GM19438 (cell line): ENCODE measurements around the gene HOXC4.
A peak's percentile ranks its signal among the peaks of the same experiment; 100 is the strongest.

Experiments used
- ATAC-seq: cut with Tn5 transposase; IDR thresholded peaks from one replicate; pipeline ENCODE4 v1.9.1; 2021; ENCODE audit warnings: low read depth; ENCODE audit not compliant: unreplicated experiment

HOXC4 gene

DNA sequence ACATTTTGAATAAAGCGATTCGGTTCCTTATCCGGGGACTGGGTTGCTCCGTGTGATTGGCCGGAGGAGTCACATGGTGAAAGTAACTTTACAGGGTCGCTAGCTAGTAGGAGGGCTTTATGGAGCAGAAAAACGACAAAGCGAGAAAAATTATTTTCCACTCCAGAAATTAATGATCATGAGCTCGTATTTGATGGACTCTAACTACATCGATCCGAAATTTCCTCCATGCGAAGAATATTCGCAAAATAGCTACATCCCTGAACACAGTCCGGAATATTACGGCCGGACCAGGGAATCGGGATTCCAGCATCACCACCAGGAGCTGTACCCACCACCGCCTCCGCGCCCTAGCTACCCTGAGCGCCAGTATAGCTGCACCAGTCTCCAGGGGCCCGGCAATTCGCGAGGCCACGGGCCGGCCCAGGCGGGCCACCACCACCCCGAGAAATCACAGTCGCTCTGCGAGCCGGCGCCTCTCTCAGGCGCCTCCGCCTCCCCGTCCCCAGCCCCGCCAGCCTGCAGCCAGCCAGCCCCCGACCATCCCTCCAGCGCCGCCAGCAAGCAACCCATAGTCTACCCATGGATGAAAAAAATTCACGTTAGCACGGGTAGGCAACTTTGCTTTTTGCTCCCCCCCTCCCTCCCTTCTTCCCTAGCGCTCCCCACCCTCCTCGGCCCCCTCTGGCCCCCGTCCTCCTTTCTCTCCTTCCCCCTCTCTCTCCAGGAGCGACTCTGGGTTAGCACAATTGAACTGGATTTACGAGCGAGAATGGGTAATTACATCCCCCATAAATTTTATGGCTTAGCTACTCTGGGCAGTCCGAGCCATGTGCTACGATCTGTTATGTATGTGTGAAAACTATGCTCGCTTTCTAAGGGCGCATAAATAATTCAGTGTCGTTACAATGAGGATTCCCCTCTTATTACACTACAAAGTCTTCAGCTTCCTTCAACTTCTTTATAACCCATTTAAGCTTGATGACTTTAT is at the start of gene HOXC4:
TSS of gene HOXC4 (plus strand) at position 85 of the 991 bp plus-strand sequence. CDS start at position 173, 88 bp downstream.
- ATAC-seq = peak; percentile 33

DNA sequence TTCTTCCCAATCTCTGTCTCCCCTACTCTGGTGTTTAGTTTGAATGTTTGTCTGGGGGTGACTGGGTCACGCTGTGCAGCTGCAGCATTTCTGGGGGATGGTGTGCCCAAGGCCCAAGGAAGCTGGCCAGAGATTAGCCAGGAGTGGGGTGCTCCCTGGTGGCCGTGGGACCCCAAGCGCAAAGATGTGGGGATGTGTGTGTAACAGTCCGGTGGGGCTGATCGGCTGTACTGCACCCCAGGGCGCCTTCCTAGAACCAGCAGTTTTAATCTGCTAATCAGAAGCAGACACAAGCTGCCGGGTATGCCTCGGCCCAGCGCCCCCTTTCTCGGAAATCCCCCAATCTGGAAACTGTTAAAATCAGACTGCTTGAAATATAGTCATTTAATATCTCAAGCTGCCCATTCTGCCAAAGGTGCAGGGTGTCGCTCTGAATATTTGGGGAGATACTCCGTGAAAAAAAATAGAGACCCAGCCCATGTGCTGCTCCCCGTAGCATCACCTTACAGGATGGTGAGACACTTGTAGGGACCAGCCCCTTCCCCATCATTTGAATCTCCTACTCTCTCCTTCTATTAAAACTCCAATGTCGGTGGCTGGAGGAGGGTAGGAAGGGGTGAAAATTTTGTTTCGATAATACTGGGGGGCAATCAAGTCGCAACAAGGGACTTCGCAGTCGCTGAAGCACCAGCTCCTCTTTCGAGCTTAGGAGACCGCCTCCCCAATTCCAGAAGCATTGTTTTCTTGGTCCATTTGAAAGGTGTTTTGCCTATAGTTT is 49.4 kb upstream of the HOXC4 start:
- no peak for ATAC-seq

DNA sequence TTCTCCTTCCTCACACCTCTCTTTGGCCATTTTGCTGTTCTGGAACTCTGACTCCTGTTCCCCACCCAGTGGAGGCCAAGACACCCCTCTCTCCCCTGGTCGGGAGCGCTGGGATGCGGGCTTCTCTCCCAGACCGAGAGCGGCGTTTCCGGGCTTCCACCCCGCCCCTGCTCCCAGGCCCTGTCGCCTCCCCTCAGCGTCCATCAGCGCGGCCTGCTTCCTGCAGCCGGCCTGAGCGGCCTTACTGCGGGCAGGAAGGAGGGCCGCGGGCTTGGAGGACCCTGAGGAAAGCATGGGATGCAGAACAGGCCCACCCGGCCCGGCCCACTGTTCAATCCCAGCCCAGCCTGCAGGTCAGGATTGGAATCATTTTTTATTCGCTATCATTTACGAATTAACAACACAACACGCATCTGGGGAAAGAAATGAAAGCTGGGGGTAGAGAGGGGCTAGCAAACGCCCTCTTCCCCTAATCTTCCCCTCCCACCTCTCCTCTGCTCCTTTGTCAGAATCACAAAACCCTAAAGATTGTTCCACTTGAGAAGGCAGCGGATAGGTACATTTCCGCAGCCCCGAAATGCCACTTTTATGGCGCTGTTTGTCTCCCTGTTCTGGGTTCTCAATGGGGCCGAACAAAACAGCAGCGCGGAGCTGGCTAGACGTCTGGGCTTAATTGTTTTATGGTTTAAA is 48.6 kb upstream of the HOXC4 start:
- ATAC-seq = no peak

DNA sequence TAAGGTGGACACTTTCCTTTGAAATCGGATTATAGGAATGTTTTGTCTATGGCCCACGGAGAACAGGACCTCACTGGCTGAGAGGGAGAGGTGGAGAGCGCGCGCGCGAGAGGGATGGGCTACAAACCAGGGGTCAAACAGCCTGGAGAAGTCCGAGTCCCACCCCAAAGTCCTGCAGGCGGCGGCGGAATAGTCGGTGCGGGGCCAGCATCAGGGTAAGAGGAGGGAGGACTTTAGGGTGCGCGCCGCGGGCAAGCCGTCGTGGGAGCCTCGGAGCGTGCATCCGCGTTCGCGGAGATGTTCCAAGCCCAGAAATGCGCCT is 48.1 kb upstream of the HOXC4 start:
- ATAC-seq = no peak

DNA sequence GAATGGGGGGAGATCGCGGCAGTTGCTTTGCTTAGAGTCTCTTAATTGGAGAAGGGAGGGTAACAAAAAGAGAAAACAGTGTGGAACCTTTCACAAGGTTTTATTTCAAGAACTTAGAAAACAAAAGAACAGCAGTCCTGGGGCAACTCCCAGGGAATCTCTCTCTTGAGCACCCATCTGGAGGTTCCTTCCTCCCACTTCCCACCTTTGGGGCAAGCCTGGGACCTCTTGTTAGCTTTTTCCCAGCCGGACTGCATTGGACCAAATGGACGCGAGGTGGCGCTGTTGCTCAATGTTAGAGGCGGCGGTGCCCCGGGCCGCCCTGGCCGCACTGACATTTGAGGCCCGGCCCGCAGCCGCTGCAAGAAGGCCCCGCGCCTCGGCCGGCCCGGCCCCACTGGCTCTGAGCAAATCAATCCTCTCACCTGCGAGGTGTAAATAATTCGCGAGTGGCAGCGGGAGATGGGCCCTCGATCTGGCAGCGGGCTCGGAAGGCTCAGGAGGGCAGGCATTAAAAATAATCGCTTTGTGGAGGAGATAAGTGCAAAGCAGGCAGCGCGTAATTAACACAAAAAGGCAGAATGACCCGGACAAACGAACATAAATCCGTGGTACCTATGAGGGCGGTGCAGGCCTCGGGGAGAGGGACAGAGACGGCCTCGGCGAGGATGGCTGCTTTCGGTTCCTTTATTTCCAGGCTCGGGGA is 47.6 kb upstream of the HOXC4 start:
- no peak for ATAC-seq

DNA sequence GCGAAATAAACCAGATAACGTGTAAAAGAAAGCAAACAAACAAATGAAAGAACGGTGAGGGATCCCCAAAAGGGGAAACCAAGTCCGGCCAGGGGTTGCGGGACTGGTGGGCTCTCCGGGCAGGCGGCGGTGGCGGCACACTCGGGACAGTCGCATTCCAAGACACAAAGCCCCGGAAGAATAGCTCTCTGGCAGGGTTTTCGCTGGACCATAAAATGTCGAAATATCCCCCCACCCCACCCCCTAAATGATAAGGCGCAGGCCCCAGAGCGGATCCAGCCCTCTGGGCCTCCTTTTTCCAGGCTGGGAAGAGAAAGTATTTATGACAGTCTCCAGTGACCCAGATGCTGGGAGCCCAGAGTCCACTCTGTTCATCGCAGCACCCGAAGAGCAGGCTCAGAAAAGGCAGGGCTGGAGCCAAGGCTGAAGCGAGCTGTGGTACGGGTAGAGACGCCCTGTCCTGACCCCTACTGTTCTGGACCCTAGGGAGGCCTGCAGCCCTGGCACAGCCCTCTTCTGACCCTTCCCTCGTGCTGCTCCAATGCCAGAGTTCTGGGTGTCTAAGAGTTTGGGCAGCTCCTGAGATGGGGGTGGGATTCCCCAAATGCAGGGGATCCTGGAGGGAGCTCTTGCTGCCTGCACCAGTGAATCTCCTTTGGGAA is 46.9 kb upstream of the HOXC4 start:
- ATAC-seq = no peak

DNA sequence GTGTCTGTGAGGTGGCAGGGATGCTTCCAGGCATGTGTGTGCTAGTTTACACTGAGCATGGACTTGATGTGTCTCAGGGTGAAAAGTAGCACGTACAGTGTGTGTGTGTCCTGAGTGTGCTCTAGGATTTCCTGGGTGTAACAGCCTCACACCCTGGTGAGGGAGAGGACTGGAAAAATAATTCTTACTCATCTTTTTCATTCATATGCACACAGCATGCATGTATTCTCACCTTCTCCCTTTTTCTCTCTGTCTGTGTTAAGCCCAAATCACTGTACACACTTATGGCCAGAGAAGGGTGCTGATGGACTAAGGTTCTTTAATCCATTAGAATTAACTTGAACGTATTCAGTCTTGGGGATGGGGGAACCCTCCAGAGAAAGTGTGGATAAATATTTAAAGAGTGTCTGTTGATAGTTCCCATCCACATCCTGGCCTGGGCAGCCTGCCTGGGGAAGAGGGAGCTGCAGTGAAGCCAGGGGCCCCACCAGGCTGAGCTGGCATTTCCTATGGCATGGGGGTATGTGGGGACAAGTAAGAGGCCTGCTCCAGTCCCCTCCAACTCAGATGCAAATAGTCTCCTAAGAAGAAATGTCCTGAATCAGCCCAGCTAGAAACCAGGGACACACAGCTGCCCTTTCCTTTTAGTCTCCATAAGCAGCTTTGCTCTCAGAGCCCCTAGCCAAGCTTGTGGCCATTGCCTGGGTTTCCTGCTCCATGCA is 45.9 kb upstream of the HOXC4 start:
- ATAC-seq = no peak

DNA sequence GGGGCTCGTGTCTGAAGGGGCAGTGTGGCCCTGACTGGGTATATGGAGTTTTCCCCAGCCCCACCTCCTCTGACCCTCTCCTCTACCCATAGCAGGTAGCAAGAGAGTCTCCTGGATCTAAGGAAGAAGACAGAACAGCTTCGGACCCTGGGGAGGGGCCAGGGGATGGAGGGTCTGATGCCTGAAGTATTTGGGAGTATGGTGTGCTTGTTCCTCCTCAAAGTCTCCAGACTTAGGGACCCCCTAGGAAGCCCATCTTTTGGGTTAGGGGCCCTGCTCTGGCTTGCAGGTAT is 45.4 kb upstream of the HOXC4 start:
- no peak for ATAC-seq

DNA sequence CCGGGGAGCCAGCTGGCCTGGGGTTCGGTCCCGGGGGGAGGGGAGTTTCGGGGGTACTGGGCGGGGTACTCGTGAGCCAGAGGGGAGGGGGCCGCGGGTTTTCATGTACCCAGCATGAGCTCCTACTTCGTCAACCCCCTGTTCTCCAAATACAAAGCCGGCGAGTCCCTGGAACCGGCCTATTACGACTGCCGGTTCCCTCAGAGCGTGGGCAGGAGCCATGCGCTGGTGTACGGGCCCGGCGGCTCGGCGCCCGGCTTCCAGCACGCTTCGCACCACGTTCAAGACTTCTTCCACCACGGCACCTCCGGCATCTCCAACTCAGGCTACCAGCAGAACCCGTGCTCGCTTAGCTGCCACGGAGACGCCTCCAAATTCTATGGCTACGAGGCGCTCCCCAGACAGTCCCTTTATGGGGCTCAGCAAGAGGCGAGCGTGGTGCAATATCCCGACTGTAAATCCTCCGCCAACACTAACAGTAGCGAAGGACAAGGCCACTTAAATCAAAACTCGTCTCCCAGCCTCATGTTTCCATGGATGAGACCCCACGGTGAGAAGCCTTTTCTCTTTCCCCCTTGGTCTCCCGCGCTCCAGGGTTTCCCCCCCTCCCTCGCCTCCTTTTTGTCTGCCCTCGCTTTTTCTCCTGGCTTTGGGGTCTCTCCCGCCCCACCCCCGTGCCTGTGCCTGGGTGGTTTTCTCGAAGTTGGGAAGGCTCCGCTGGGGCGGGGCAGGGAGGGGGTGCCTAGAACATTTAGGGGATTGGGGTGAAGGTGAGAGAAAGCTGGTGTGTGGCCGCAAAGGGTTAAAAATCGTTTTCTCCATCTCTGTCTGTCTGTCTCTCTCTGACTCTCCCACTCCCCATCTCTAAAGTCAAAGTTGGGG is 44.2 kb upstream of the HOXC4 start:
- ATAC-seq = no peak

DNA sequence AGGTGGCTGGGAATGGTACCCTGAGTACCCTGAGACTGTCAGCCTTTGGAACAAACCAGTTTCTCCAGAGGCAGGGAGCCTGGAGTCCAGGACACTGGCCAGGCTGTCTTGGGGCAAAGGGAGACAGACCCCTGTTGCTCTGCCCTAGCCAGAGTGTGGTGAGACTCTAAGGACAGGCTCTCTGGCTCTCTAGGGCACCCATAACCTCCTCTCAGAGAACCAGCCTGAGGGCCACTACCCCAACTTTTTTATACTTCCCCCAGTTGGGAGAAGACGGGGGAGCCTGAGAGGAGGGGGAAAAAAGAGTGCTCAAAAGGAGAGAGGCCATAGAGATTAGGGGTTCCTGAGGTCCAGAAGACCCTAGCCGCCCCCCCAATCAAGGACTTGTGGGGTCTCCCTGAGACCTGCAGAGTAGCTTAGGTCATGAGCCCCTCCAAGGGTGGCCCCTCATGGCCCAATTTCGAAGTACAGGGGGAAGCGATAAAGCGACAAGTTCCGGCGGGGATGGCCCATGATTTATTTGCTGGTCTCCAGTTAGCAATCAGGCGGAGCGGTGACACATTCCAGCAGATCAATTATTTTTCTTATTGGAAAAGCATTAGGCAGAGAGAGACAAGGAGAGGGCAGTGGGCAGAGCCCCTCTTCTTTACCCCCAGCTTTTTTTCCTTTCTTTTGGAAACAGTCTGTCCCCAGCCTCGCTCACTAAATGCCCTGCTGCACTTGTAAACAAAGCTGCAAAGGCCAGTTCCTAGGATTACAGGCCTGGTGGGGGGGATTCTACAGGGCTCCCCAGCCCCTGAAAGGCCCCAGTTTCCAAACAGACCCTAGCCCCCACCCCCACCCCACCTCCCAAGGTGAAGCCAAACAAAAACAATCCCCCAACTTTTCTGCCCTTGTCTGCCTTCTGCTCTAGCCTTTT is 43.3 kb upstream of the HOXC4 start:
- ATAC-seq = no peak

DNA sequence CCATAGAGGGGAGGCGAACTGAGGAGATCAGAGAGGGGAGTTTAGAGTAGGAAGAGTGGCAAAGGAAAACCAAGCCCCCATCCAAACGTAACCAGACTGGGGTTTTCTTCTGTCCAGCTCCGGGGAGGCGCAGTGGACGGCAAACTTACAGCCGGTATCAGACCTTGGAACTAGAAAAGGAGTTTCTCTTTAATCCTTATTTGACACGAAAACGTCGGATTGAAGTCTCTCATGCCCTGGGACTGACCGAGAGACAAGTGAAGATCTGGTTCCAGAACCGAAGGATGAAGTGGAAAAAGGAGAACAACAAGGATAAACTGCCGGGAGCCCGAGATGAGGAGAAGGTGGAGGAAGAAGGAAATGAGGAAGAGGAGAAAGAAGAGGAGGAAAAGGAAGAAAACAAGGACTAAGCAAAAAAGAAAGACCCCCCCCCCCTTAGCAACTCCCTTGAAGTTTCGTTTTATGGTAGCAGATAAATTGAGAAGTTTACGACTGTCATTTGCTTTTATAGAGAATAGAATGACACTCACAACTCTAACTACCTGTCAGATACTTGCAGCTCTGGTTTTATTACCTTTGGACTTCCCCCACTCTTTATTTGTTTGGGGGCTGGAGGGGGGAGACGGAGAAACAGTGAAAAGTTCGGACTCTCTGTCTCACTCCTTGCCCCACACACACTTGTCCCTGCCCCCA is 42.5 kb upstream of the HOXC4 start:
- ATAC-seq = no peak

DNA sequence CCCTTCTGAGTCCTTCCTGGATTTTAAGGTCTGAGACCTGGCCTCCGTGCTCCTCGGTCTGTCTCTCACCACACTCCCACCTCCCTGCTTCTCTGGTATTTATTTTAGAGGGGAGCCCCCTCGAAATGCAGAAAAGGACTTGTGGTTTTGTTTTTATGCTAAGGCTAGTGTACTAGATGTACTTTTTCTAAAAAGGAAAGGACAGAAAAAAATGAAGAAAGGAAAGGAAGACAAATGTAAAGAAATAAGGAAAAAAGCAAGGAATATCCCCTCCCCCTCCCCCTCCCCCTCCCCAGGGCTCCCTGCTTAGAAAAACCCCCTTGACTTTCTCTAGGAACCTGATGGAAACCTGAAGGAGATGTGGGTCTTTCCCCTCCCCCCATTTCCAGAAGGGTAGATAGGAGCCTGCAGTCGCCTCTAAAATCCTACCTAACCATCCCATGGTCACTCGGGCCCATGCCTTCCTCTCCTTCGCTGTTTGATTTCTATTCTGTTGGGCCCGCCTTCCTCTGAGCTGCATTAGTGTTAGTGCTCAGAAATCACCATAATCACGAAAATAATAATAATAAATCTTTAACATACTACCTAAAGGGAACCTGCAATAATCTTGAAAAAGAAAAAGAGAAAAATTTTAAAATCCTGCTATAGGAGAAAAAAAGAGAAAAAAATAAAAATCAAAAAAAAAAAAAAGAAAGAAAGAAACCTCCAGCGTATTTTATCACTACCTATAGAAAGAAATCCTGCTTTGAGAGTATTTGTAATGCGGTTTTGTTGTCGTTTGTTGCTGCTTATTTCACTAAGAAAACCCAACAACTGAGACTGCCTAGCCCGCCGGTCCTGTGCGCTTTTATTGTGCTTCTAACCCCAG is 41.7 kb upstream of the HOXC4 start:
- no peak for ATAC-seq

DNA sequence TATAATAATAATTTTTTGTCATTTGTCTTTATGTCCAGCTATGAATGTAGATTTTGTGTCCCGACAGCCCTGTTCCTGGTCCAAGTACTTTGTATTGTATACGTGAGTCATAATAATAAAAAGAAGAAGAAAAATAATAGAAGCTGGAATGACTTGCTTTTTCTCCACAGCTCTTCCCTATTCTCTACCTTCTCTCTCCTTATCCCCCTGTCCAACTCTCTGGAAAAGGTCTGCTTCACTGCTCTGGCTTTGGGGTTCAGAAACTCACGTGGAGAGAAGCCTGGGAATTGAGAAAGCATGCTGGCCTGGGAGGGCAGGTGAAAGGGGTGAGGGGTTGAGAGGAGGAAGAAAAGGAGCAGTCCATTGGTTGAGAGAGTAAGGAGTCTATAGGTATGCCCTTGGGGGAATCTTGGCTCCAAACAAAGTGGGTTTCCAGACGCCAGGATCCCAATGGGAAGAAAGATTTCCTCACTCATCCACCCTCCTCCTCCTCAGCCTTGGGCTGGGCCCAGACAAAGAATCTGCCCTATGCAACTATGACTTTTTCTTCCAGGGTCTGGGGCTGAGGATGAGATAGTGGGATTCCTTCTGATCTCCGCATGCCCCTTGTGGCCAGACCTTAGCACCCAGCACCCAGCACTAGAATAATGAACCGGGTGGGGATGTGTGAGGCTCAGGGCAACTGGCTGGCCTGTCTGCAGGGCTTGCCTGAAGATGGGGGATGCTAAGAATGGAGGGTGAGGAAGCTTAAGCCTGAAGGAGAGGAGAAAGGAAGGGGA is 40.8 kb upstream of the HOXC4 start:
- no peak for ATAC-seq

DNA sequence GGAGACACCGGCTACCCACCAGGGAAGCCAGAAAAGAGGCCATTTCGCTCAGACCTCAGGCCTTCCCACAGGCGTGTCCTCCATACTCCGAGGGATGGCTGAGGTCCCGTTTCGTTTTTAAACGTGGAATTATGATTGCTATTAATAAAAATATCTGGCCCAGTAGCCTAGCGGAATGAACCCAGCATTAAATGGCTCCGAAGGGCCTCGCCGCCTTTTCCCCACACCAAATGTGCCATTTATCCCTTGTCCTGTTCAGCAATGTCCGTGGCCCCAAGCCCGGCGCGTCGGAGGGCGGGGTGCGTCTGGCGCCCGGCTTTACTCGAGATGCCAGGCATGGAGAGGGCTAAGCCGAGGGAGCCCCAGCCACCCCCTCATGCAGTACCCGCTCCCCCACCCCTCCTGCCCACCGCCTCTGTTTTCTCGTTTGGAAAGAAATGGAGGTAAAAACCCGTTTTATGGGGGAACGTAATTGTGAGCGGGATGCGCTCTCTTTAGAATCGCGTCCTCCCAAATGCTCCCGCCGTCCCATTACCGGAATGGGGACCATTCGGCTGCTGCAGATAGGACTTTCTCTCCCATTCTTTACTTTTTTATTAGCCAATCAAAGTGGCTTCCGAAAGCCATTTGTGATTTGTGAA is 39.1 kb upstream of the HOXC4 start:
- no peak for ATAC-seq
